Measurements from ENCODE around the gene TMEM74B.
"Not testable (repeated sequence)": the region's sequence is repeated elsewhere in the genome, so short reads cannot be mapped to it uniquely, and the experiment has no call there.

Gene TMEM74B

DNA sequence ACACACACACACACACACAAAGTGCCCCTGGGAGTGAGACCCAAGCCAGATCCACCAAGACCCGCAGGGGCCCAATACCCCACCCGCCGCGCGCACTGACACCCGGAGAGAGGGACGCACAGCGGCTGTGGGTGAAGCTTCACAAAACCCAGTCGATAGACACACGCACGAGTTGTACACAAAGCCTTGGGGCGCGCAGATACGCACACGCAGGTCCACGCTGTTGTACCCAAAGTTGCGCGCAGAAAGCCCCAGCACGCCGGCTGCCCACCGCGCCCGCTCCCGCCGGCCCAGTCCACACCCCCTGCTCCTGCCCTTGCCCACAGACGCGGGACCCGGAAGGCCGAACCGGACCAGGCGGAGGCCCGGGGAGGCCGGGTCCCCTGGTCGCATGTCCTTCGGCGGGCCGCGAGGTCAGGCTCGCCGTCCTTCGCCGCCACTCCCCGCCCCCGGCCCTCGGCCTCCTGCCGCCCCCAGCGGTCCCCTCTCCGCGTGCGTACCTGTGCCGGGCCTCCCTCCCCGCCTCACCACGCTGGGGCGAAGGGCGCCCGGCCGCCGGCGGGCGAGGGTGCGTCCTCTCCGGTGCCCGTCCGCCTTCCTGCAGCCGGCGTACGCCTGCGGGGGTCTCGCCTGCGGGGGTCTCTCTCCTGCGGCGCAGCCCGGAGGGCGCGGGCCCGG, at the start of gene TMEM74B:
Gene TMEM74B, minus strand, starts transcription at position 344 of the 678 bp plus-strand sequence. CDS start 1,180 bp downstream, outside the sequence.
- H3K27me3 ChIP-seq (replicated peaks; ENCODE audit: control insufficient read depth, insufficient read depth, low read length): peaks cover 40% of the 10 kb centered on the region
- peak within 1 kb of the TSS; percentile 37 for H3K4me3 ChIP-seq (ENCODE audit: low read length)
- no peaks in the 10 kb centered on the region for H3K36me3 ChIP-seq (ENCODE audit: control insufficient read depth, insufficient read depth, low read length, severe bottlenecking)

GRCh38 chr20:1232286-1233111, 47.7 kb upstream of the TMEM74B start:
- Histone ChIP-seq H3K4me3 (ENCODE audit: low read length) (no peak overlapping the region), H3K9me3 (ENCODE audit: control insufficient read depth, low read length) (no peaks in the 10 kb centered on the region), H3K9ac (ENCODE audit: low read length) (no peak overlapping the region), H3K4me1 (ENCODE audit: control insufficient read depth, insufficient read depth, low read length) (no peaks in the 10 kb centered on the region), H3K36me3 (ENCODE audit: control insufficient read depth, insufficient read depth, low read length, severe bottlenecking) (no peaks in the 10 kb centered on the region), H3K27me3 (replicated peaks; ENCODE audit: control insufficient read depth, insufficient read depth, low read length) (peaks cover 4% of the 10 kb centered on the region)
- DNase-seq (ENCODE audit: low read depth): no peak

More for the DNA sequence above, at the start of gene TMEM74B:
- no peak within 1 kb of the TSS for H3K9ac ChIP-seq (ENCODE audit: low read length)
- H3K4me1 ChIP-seq (ENCODE audit: control insufficient read depth, insufficient read depth, low read length): no peaks in the 10 kb centered on the region
- H3K9me3 ChIP-seq (ENCODE audit: control insufficient read depth, low read length): no peaks in the 10 kb centered on the region
- DNase-seq (ENCODE audit: low read depth): peak; percentile 10

DNA sequence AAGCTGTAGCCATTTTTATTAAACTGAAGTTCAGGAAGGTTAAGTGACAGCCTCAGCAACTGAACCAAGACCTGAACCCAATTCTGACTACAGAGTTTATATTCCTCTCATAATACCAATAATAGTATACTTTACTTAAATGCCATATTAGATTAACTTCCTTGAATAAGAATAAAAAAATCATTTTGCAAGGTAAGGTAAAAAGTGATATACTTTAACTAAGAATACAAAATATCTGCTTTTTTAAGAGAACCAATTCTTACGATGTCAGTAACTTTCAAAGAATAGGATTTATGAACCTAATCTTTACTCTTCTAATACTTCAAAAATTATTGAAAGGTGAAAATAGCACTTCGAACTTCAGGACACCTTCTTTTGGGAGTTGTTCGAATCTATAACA, 44.8 kb upstream of the TMEM74B start:
- Histone ChIP-seq H3K4me1 (ENCODE audit: control insufficient read depth, insufficient read depth, low read length) (peaks cover 5% of the 10 kb centered on the region), H3K9ac (ENCODE audit: low read length) (no peak overlapping the region), H3K36me3 (ENCODE audit: control insufficient read depth, insufficient read depth, low read length, severe bottlenecking) (no peaks in the 10 kb centered on the region), H3K27me3 (replicated peaks; ENCODE audit: control insufficient read depth, insufficient read depth, low read length) (peaks cover 10% of the 10 kb centered on the region), H3K4me3 (ENCODE audit: low read length) (no peak overlapping the region), H3K9me3 (ENCODE audit: control insufficient read depth, low read length) (no peaks in the 10 kb centered on the region)
- no peak for DNase-seq (ENCODE audit: low read depth)

GRCh38 chr20:1225783-1226654, 41.2 kb upstream of the TMEM74B start, which contains the start of gene RAD21L1:
Gene RAD21L1 (plus strand): TSS chr20:1226044. CDS start chr20:1228454, 2,410 bp downstream.
- Histone ChIP-seq H3K36me3 (ENCODE audit: control insufficient read depth, insufficient read depth, low read length, severe bottlenecking) (no peaks in the 10 kb centered on the region), H3K9ac (ENCODE audit: low read length) (peak within 1 kb of the TSS; percentile 74), H3K27me3 (replicated peaks; ENCODE audit: control insufficient read depth, insufficient read depth, low read length) (peaks cover 7% of the 10 kb centered on the region), H3K4me3 (ENCODE audit: low read length) (peak within 1 kb of the TSS; percentile 83), H3K9me3 (ENCODE audit: control insufficient read depth, low read length) (no peaks in the 10 kb centered on the region), H3K4me1 (ENCODE audit: control insufficient read depth, insufficient read depth, low read length) (peaks cover 5% of the 10 kb centered on the region)
- DNase-seq (ENCODE audit: low read depth): peak; percentile 92

DNA sequence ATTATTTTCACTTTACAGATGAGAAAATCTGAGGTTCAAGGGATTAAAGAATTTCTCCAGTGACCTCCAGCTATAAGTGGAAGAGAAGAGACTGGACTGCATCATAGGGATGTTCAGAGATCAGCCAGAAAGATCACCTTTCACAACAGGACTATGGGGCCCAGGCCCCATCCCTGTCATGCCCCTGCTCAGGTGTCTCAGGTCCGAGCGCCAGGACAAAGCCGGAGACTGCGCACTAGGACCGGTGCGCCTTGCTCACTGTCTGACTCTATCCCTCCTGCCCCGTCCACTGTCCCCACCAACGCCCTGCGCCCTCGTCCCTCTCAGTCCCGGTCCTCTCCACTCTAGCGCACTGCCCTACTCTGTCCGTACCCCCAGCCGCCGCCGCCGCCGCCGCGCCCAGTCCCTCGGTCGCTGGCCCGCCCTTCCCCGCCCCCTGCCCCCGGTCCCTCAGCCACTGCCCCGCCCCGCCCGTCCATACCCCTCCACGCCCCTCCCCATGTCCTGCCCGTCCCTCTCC, 40.5 kb upstream of the TMEM74B start:
- H3K4me3 ChIP-seq (ENCODE audit: low read length): peak overlapping the region; percentile 67
- no peaks in the 10 kb centered on the region for H3K36me3 ChIP-seq (ENCODE audit: control insufficient read depth, insufficient read depth, low read length, severe bottlenecking)
- H3K9me3 ChIP-seq (ENCODE audit: control insufficient read depth, low read length): no peaks in the 10 kb centered on the region
- H3K4me1 ChIP-seq (ENCODE audit: control insufficient read depth, insufficient read depth, low read length): peaks cover 5% of the 10 kb centered on the region
- DNase-seq (ENCODE audit: low read depth): no peak
- H3K9ac ChIP-seq (ENCODE audit: low read length): no peak overlapping the region
- H3K27me3 ChIP-seq (replicated peaks; ENCODE audit: control insufficient read depth, insufficient read depth, low read length): peaks cover 7% of the 10 kb centered on the region

- Histone ChIP-seq H3K9ac (ENCODE audit: low read length) (no peak overlapping the region), H3K9me3 (ENCODE audit: control insufficient read depth, low read length) (no peaks in the 10 kb centered on the region), H3K4me1 (ENCODE audit: control insufficient read depth, insufficient read depth, low read length) (peaks cover 5% of the 10 kb centered on the region), H3K36me3 (ENCODE audit: control insufficient read depth, insufficient read depth, low read length, severe bottlenecking) (no peaks in the 10 kb centered on the region), H3K4me3 (ENCODE audit: low read length) (no peak overlapping the region), H3K27me3 (replicated peaks; ENCODE audit: control insufficient read depth, insufficient read depth, low read length) (peaks cover 7% of the 10 kb centered on the region)
- DNase-seq (ENCODE audit: low read depth): no peak
Observed at GRCh38 chr20:1224205-1224890, 39.6 kb upstream of the TMEM74B start.

DNA sequence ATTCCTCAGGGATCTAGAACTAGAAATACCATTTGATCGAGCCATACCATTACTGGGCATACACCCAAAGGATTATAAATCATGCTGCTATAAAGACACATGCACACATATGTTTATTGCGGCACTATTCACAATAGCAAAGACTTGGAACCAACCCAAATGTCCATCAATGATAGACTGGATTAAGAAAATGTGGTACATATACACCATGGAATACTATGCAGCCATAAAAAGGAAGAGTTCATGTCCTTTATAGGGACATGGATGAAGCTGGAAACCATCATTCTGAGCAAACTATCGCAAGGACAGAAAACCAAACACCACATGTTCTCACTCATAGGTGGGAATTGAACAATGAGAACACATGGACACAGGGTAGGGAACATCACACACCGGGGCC, 38.0 kb upstream of the TMEM74B start:
- H3K9ac ChIP-seq (ENCODE audit: low read length); H3K36me3 ChIP-seq (ENCODE audit: control insufficient read depth, insufficient read depth, low read length, severe bottlenecking); DNase-seq (ENCODE audit: low read depth); H3K4me1 ChIP-seq (ENCODE audit: control insufficient read depth, insufficient read depth, low read length); H3K9me3 ChIP-seq (ENCODE audit: control insufficient read depth, low read length); H3K4me3 ChIP-seq (ENCODE audit: low read length); H3K27me3 ChIP-seq (replicated peaks; ENCODE audit: control insufficient read depth, insufficient read depth, low read length): not testable (repeated sequence)

DNA sequence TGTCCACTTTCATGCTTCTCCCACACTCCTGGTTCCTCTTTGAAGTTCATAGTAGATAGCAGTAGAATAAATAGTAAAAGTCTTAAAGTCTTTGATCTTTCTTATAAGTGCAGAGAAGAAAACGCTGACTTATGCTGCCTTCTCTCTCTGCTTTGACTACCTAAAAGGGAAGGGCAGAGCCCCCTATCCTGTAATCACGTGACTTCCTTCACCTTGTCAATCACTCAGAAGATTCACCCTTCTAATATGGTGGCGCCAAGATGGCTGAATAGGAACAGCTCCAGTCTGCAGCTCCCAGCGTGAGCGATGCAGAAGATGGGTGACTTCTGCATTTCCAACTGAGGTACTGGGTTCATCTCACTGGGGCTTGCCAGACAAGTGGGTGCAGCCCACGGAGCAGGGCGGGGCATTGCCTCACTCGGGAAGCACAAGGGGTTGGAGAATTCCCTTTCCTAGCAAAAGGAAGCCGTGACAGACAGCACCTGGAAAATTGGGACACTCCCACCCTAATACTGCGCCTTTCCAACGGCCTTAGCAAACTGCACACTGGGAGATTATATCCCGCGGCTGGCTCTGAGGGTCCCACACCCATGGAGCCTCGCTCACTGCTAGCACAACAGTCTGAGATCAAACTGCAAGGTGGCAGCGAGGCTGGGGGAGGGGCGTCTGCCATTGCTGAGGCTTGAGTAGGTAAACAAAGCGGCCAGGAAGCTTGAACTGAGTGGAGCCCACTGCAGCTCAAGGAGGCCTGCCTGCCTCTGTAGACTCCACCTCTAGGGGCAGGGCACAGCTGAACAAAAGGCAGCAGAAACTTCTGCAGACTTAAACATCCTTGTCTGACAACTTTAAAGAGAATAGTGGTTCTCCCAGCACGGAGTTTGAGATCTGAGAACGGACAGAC, 32.0 kb upstream of the TMEM74B start:
- not testable (repeated sequence) for H3K4me3 ChIP-seq (ENCODE audit: low read length); H3K36me3 ChIP-seq (ENCODE audit: control insufficient read depth, insufficient read depth, low read length, severe bottlenecking); DNase-seq (ENCODE audit: low read depth); H3K27me3 ChIP-seq (replicated peaks; ENCODE audit: control insufficient read depth, insufficient read depth, low read length); H3K9me3 ChIP-seq (ENCODE audit: control insufficient read depth, low read length); H3K9ac ChIP-seq (ENCODE audit: low read length); H3K4me1 ChIP-seq (ENCODE audit: control insufficient read depth, insufficient read depth, low read length)

- Histone ChIP-seq H3K36me3 (ENCODE audit: control insufficient read depth, insufficient read depth, low read length, severe bottlenecking) (no peaks in the 10 kb centered on the region), H3K4me3 (ENCODE audit: low read length) (no peak overlapping the region), H3K9ac (ENCODE audit: low read length) (no peak overlapping the region), H3K9me3 (ENCODE audit: control insufficient read depth, low read length) (no peaks in the 10 kb centered on the region), H3K27me3 (replicated peaks; ENCODE audit: control insufficient read depth, insufficient read depth, low read length) (peaks cover 4% of the 10 kb centered on the region), H3K4me1 (ENCODE audit: control insufficient read depth, insufficient read depth, low read length) (peaks cover 1% of the 10 kb centered on the region)
- DNase-seq (ENCODE audit: low read depth): no peak
Observed at GRCh38 chr20:1215386-1216170, 30.8 kb upstream of the TMEM74B start.
